Neural progenitor cell (in vitro differentiated cells): ENCODE results near the gene GOT2. TPM values are rescaled to one million over a fixed set of nuclear protein-coding genes. Genes with fewer than 3 reads are reported as not detected.

Experiments used
- DNase-seq: peaks from one replicate; pipeline ENCODE4 v3.0.0-alpha.2; 2016; ENCODE audit warnings: low spot score
- H2AFZ ChIP-seq: fragments of 200-600 bp; sonication (generic); replicated peaks from 2 replicates; pipeline ENCODE4 v1.6.1; 2016; ENCODE audit warnings: antibody characterized with exemption
- H3F3A ChIP-seq: fragments of 200-600 bp; sonication (generic); 2 replicates; pipeline ENCODE4 v1.6.1; 2016; ENCODE audit warnings: antibody characterized with exemption, low read depth
- H3K27ac ChIP-seq: fragments of 200-600 bp; sonication (generic); 2 replicates; pipeline ENCODE4 v1.5.1; 2016; ENCODE audit warnings: mild to moderate bottlenecking
- H3K27me3 ChIP-seq: fragments of 200-600 bp; sonication (generic); 2 replicates; pipeline ENCODE4 v1.6.1; 2016; ENCODE audit warnings: mild to moderate bottlenecking, moderate library complexity
- H3K36me3 ChIP-seq: fragments of 200-600 bp; sonication (generic); 2 replicates; pipeline ENCODE4 v1.5.1; 2016
- H3K4me1 ChIP-seq: fragments of 200-600 bp; sonication (generic); 2 replicates; pipeline ENCODE4 v1.6.1; 2016; ENCODE audit warnings: mixed run types
- H3K4me2 ChIP-seq: fragments of 200-600 bp; sonication (generic); 2 replicates; pipeline ENCODE4 v1.6.1; 2016
- H3K4me3 ChIP-seq: fragments of 200-600 bp; sonication (generic); 2 replicates; pipeline ENCODE4 v1.5.1; 2016
- H3K79me2 ChIP-seq: fragments of 200-600 bp; sonication (generic); 2 replicates; pipeline ENCODE4 v1.6.1; 2016; ENCODE audit warnings: low read depth
- H3K9ac ChIP-seq: fragments of 200-600 bp; sonication (generic); 2 replicates; pipeline ENCODE4 v1.6.1; 2016
- H3K9me3 ChIP-seq: fragments of 200-600 bp; sonication (generic); 2 replicates; pipeline ENCODE4 v1.5.1; 2016; ENCODE audit warnings: low read depth
- H4K20me1 ChIP-seq: fragments of 200-600 bp; sonication (generic); 2 replicates; pipeline ENCODE4 v1.6.1; 2016; ENCODE audit warnings: low read depth
- H3K27ac Mint-ChIP-seq: 3 replicates; pipeline ENCODE4 v1.8.0; 2021; ENCODE audit warnings: mixed read lengths
- H3K27me3 Mint-ChIP-seq: 2 replicates; pipeline ENCODE4 v1.8.0; 2022; ENCODE audit warnings: low read depth, mild to moderate bottlenecking, inconsistent platforms, moderate library complexity, mixed read lengths; ENCODE audit not compliant: insufficient read depth
- H3K36me3 Mint-ChIP-seq: 3 replicates; pipeline ENCODE4 v1.8.0; 2021; ENCODE audit warnings: mixed read lengths
- H3K4me1 Mint-ChIP-seq: 3 replicates; pipeline ENCODE4 v1.8.0; 2021; ENCODE audit warnings: mixed read lengths
- H3K4me3 Mint-ChIP-seq: 3 replicates; pipeline ENCODE4 v1.8.0; 2021; ENCODE audit warnings: mild to moderate bottlenecking, moderate library complexity, mixed read lengths
- H3K9me3 Mint-ChIP-seq: 3 replicates; pipeline ENCODE4 v1.8.0; 2020; ENCODE audit warnings: mixed read lengths
- EZH2 ChIP-seq: fragments of 200-600 bp; sonication (generic); IDR thresholded peaks from 2 replicates; pipeline ENCODE4 v1.6.1; 2017; ENCODE audit warnings: antibody characterized with exemption, mild to moderate bottlenecking, moderate library complexity
- EZH2phosphoT487 ChIP-seq: fragments of 200-600 bp; sonication (generic); IDR thresholded peaks from 2 replicates; pipeline ENCODE4 v1.6.1; 2017; ENCODE audit warnings: antibody characterized with exemption
- total RNA-seq: library from RNA; depleted of rRNA; stranded (reverse); fragments of >200 nt; gene quantifications from 2 replicates; pipeline ENCODE4 v1.2.3, GENCODE V29; 2015; ENCODE audit warnings: low replicate concordance
- TF ChIP-seq, protein P1 (sequence below): fragments of 200-600 bp; sonication (generic); IDR thresholded peaks from 2 replicates; pipeline ENCODE4 v1.5.1; 2017; ENCODE audit warnings: antibody characterized with exemption, mild to moderate bottlenecking

Gene GOT2
- total RNA-seq, 1 donor from 2014 or later = 77.2 TPM

DNA sequence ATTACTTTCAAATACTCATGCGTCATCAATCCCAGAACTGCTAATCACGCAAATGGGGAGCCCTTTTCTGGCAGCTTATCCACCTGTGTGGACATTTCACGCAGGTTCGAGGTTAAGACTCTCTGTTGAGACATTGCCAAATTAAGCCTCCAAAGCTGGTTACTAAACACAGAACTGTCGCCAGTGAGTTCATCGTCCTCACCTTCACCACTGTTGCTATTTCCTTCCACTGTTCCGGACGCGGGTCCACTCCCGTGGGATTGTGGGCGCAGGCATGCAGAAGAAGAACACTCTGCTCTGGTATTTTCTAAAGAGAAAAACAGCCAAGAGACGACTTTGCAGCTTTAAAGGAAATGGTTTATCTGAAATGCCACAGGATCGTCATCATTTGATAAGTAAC, 16.1 kb downstream of the GOT2 start:
- TF ChIP-seq EZH2 (no peak), EZH2phosphoT487 (no peak)
- TF ChIP-seq, protein P1, sequence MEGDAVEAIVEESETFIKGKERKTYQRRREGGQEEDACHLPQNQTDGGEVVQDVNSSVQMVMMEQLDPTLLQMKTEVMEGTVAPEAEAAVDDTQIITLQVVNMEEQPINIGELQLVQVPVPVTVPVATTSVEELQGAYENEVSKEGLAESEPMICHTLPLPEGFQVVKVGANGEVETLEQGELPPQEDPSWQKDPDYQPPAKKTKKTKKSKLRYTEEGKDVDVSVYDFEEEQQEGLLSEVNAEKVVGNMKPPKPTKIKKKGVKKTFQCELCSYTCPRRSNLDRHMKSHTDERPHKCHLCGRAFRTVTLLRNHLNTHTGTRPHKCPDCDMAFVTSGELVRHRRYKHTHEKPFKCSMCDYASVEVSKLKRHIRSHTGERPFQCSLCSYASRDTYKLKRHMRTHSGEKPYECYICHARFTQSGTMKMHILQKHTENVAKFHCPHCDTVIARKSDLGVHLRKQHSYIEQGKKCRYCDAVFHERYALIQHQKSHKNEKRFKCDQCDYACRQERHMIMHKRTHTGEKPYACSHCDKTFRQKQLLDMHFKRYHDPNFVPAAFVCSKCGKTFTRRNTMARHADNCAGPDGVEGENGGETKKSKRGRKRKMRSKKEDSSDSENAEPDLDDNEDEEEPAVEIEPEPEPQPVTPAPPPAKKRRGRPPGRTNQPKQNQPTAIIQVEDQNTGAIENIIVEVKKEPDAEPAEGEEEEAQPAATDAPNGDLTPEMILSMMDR = no peak
- H3K27me3 Mint-ChIP-seq = peaks cover under 1% of the 10 kb centered on the region
- Histone ChIP-seq H3F3A (no peaks in the 10 kb centered on the region), H3K4me3 (no peak overlapping the region), H3K9ac (no peak overlapping the region), H3K9me3 (no peaks in the 10 kb centered on the region), H3K4me2 (no peak overlapping the region), H4K20me1 (no peaks in the 10 kb centered on the region), H3K4me1 (no peaks in the 10 kb centered on the region), H3K36me3 (no peaks in the 10 kb centered on the region), H3K79me2 (no peaks in the 10 kb centered on the region), H3K27me3 (no peaks in the 10 kb centered on the region), H2AFZ (no peak overlapping the region), H3K27ac (no peak overlapping the region)
- no peak for DNase-seq
- no peaks in the 10 kb centered on the region for H3K9me3 Mint-ChIP-seq
- H3K27ac Mint-ChIP-seq = no peak overlapping the region
- no peaks in the 10 kb centered on the region for H3K4me1 Mint-ChIP-seq
- H3K4me3 Mint-ChIP-seq = no peak overlapping the region
- H3K36me3 Mint-ChIP-seq = peaks cover 27% of the 10 kb centered on the region

DNA sequence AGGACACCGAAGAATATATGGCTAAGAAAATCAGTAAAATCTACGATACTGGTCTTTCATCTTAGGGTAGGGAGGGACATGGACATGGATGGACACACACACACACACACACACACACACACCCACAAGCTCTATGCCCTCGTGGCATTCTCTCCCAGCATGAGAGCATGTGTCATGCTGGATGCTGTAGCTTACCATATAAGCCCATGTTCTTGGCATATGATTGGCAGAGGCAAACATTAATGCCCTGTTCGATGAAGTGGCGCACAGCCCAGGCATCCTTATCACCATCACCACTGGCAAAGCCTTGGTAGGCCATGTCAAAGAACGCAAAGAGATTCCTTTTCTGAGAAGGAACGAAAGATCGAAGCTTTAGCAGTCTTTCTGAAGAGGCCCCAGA, 17.6 kb downstream of the GOT2 start:
- H3K4me3 Mint-ChIP-seq = no peak overlapping the region
- peaks cover 3% of the 10 kb centered on the region for H3K27me3 Mint-ChIP-seq
- DNase-seq = no peak
- no peak overlapping the region for H3K9ac ChIP-seq
- H3K9me3 ChIP-seq = no peaks in the 10 kb centered on the region
- no peaks in the 10 kb centered on the region for H3K36me3 ChIP-seq
- no peak overlapping the region for H3K27ac ChIP-seq
- H3K79me2 ChIP-seq = no peaks in the 10 kb centered on the region
- H3K36me3 Mint-ChIP-seq = peaks cover 30% of the 10 kb centered on the region
- H3K4me1 ChIP-seq = no peaks in the 10 kb centered on the region
- H3K4me2 ChIP-seq = no peak overlapping the region
- H3K27me3 ChIP-seq = no peaks in the 10 kb centered on the region
- H2AFZ ChIP-seq = no peak overlapping the region
- no peak overlapping the region for H3K27ac Mint-ChIP-seq
- H3K9me3 Mint-ChIP-seq = no peaks in the 10 kb centered on the region
- H3F3A ChIP-seq = no peaks in the 10 kb centered on the region
- no peaks in the 10 kb centered on the region for H4K20me1 ChIP-seq
- H3K4me3 ChIP-seq = no peak overlapping the region
- no peaks in the 10 kb centered on the region for H3K4me1 Mint-ChIP-seq
- TF ChIP-seq EZH2 (no peak), EZH2phosphoT487 (no peak)
- TF ChIP-seq, protein P1 = no peak

DNA sequence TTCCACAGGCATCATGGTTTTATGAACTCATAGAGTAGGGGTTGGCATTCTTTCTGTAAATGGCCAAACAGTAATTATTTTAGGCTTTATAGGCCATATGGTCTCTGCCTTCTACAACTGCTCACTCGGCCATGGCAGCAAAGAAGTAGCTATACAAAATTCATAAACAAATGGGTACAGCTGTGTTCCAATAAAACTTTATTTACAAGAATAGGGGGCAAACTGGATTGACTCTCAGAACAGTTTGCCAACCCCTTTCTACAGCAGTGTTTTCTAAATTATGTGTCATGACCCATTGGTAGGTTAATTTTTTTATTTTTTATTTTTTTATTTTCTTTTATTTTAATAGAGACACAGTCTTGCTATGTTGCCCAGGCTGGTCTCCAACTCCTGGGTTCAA, 20.4 kb downstream of the GOT2 start:
- no peaks in the 10 kb centered on the region for H3K36me3 ChIP-seq
- H4K20me1 ChIP-seq = no peaks in the 10 kb centered on the region
- H3K4me2 ChIP-seq = no peak overlapping the region
- peaks cover 28% of the 10 kb centered on the region for H3K36me3 Mint-ChIP-seq
- no peaks in the 10 kb centered on the region for H3K9me3 Mint-ChIP-seq
- H3K79me2 ChIP-seq = no peaks in the 10 kb centered on the region
- H3K27ac Mint-ChIP-seq = no peak overlapping the region
- TF ChIP-seq, protein P1 = no peak
- TF ChIP-seq EZH2phosphoT487 (no peak), EZH2 (no peak)
- H3K9me3 ChIP-seq = no peaks in the 10 kb centered on the region
- no peaks in the 10 kb centered on the region for H3K4me1 ChIP-seq
- no peak overlapping the region for H3K4me3 Mint-ChIP-seq
- peaks cover 3% of the 10 kb centered on the region for H3K27me3 Mint-ChIP-seq
- no peak overlapping the region for H3K27ac ChIP-seq
- no peak overlapping the region for H3K4me3 ChIP-seq
- H3K4me1 Mint-ChIP-seq = no peaks in the 10 kb centered on the region
- no peaks in the 10 kb centered on the region for H3F3A ChIP-seq
- H3K27me3 ChIP-seq = no peaks in the 10 kb centered on the region
- no peak overlapping the region for H2AFZ ChIP-seq
- H3K9ac ChIP-seq = no peak overlapping the region
- no peak for DNase-seq
